ENCODE measurements around the gene DAGLB.
A peak's percentile ranks its signal among the peaks of the same experiment; 100 is the strongest.

Gene DAGLB

GRCh38 chr7:6375348-6376101 is 72.2 kb downstream of the DAGLB start:
- H3K4me3 ChIP-seq (ENCODE audit: control insufficient read depth, low read depth, low read length) = peak overlapping the region; percentile 72
- TF ChIP-seq CTCF (conservative IDR thresholded peaks at IDR 0.05; ENCODE audit: control insufficient read depth, insufficient read depth, low read depth, low read length) = no peak
- peak; percentile 27 for DNase-seq (ENCODE audit: low read depth)

- H3K4me3 ChIP-seq (ENCODE audit: control insufficient read depth, low read depth, low read length) = no peak overlapping the region
- DNase-seq (ENCODE audit: low read depth) = peak; percentile 55
- TF ChIP-seq CTCF (conservative IDR thresholded peaks at IDR 0.05; ENCODE audit: control insufficient read depth, insufficient read depth, low read depth, low read length) = no peak
These were observed 80.0 kb downstream of the DAGLB start for GRCh38 chr7:6367701-6368211.

- no peak for DNase-seq (ENCODE audit: low read depth)
- no peak overlapping the region for H3K4me3 ChIP-seq (ENCODE audit: control insufficient read depth, low read depth, low read length)
- TF ChIP-seq CTCF (conservative IDR thresholded peaks at IDR 0.05; ENCODE audit: control insufficient read depth, insufficient read depth, low read depth, low read length) = no peak
These were observed 82.3 kb downstream of the DAGLB start for GRCh38 chr7:6365451-6365850.

- no peak for TF ChIP-seq CTCF (conservative IDR thresholded peaks at IDR 0.05; ENCODE audit: control insufficient read depth, insufficient read depth, low read depth, low read length)
- no peak overlapping the region for H3K4me3 ChIP-seq (ENCODE audit: control insufficient read depth, low read depth, low read length)
- no peak for DNase-seq (ENCODE audit: low read depth)
These were observed 86.9 kb downstream of the DAGLB start for GRCh38 chr7:6360841-6361240.

- no peak overlapping the region for H3K4me3 ChIP-seq (ENCODE audit: control insufficient read depth, low read depth, low read length)
- DNase-seq (ENCODE audit: low read depth) = no peak
- TF ChIP-seq CTCF (conservative IDR thresholded peaks at IDR 0.05; ENCODE audit: control insufficient read depth, insufficient read depth, low read depth, low read length) = no peak
These were observed 88.0 kb downstream of the DAGLB start for GRCh38 chr7:6359734-6360133.
